Subcutaneous adipose tissue (tissue), 4 donors: ENCODE measurements around the gene KLHL8. TPM values are rescaled to one million over a fixed set of nuclear protein-coding genes. Genes with fewer than 3 reads are reported as not detected.

Experiments used
- total RNA-seq, 4 donors: library from RNA; depleted of rRNA; stranded (reverse); fragments of >200 nt; gene quantifications; one replicate each; pipeline ENCODE4 v1.1.0, GENCODE V29; 2016
- TF ChIP-seq, protein P1 (sequence below): fragments of 450-650 bp; IDR thresholded peaks from one replicate; pipeline ENCODE4 v1.5.1; 2016; ENCODE audit warnings: low read depth, mild to moderate bottlenecking, control low read depth, antibody characterized with exemption, moderate library complexity

The KLHL8 gene
- total RNA-seq, result 10 to 100 TPM; 16.2 to 20.1 (median 17.6) TPM

GRCh38 chr4:87220094-87220822 lies at the start of gene KLHL8:
KLHL8 (minus strand) TSS chr4:87220618; CDS start chr4:87195539, 25,079 bp downstream.
- TF ChIP-seq, protein P1, sequence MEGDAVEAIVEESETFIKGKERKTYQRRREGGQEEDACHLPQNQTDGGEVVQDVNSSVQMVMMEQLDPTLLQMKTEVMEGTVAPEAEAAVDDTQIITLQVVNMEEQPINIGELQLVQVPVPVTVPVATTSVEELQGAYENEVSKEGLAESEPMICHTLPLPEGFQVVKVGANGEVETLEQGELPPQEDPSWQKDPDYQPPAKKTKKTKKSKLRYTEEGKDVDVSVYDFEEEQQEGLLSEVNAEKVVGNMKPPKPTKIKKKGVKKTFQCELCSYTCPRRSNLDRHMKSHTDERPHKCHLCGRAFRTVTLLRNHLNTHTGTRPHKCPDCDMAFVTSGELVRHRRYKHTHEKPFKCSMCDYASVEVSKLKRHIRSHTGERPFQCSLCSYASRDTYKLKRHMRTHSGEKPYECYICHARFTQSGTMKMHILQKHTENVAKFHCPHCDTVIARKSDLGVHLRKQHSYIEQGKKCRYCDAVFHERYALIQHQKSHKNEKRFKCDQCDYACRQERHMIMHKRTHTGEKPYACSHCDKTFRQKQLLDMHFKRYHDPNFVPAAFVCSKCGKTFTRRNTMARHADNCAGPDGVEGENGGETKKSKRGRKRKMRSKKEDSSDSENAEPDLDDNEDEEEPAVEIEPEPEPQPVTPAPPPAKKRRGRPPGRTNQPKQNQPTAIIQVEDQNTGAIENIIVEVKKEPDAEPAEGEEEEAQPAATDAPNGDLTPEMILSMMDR, result no peak

- TF ChIP-seq, protein P1, result no peak
These were observed 49.7 kb upstream of the KLHL8 start for GRCh38 chr4:87270144-87270543.

GRCh38 chr4:87268411-87268810 lies 48.0 kb upstream of the KLHL8 start:
- TF ChIP-seq, protein P1, result no peak

GRCh38 chr4:87266986-87267385 lies 46.6 kb upstream of the KLHL8 start:
- TF ChIP-seq, protein P1, result no peak

- TF ChIP-seq, protein P1, result no peak
These were observed 42.5 kb upstream of the KLHL8 start for GRCh38 chr4:87262886-87263285.

DNA sequence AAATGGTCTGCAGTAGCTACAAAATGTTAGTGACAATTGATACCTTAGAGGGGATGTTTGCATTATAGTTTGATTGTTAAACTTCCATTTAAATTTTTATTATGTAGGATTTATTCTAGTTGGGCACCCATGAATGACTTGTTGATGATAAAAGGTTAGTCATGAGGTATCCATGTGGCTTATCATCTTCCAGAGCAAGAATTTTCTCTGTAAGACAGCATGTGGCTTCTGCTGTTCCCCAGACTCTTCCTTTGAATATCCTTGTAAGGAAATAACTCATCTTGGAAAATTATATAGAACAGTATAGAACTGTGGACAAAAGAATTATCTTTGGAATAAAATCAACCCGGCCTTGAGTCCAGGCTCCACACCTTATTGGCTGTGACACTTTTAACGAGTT lies 40.1 kb upstream of the KLHL8 start:
- TF ChIP-seq, protein P1, result no peak

GRCh38 chr4:87258677-87259076 lies 38.3 kb upstream of the KLHL8 start:
- TF ChIP-seq, protein P1, result no peak
